GM18526 (cell line): ENCODE data around the gene CATSPERB.

Experiments
- POLR2A ChIP-seq: IDR thresholded peaks from 3 replicates; pipeline ENCODE4 v1.6.1; 2011; ENCODE audit not compliant: insufficient read length; ENCODE audit errors: extremely low read depth

Gene CATSPERB

GRCh38 chr14:91575469-91576208, 156.2 kb downstream of the CATSPERB start:
- no peak for TF ChIP-seq POLR2A

GRCh38 chr14:91573894-91574837, 157.7 kb downstream of the CATSPERB start:
- no peak for TF ChIP-seq POLR2A

- no peak for TF ChIP-seq POLR2A
Measured at GRCh38 chr14:91573528-91573893, 158.4 kb downstream of the CATSPERB start.

- no peak for TF ChIP-seq POLR2A
Measured at GRCh38 chr14:91570021-91570420, 161.9 kb downstream of the CATSPERB start.

GRCh38 chr14:91569301-91569700, 162.6 kb downstream of the CATSPERB start:
- no peak for TF ChIP-seq POLR2A

- TF ChIP-seq POLR2A, result no peak
Measured at GRCh38 chr14:91568626-91569025, 163.3 kb downstream of the CATSPERB start.

GRCh38 chr14:91555531-91555930, 176.4 kb downstream of the CATSPERB start:
- TF ChIP-seq POLR2A, result no peak

GRCh38 chr14:91554535-91555332, 177.2 kb downstream of the CATSPERB start:
- TF ChIP-seq POLR2A, result no peak

- no peak for TF ChIP-seq POLR2A
Measured at GRCh38 chr14:91548108-91548507, 183.8 kb downstream of the CATSPERB start.

- no peak for TF ChIP-seq POLR2A
Measured at GRCh38 chr14:91545946-91546716, 185.8 kb downstream of the CATSPERB start.

- TF ChIP-seq POLR2A, result no peak
Measured at GRCh38 chr14:91545204-91545603, 186.7 kb downstream of the CATSPERB start.

- TF ChIP-seq POLR2A, result no peak
Measured at GRCh38 chr14:91536327-91536726, 195.6 kb downstream of the CATSPERB start.

- TF ChIP-seq POLR2A, result no peak
Measured at GRCh38 chr14:91533623-91534022, 198.3 kb downstream of the CATSPERB start.
